Small intestine (tissue), 7 donors: Measurements from ENCODE around the gene RAC2. TPM values are rescaled to one million over a fixed set of nuclear protein-coding genes. Genes with fewer than 3 reads are reported as not detected.

Experiments used
- DNase-seq, 2 donors: peaks; one replicate each; pipeline versions ENCODE4 v3.0.0 to v3.0.0-alpha.2; 2013
- FAIRE-seq: peaks from 2 replicates; lab custom pipeline; 2012; peaks lifted over from hg19 to GRCh38; lab: Jason Lieb, UNC
- H3K27ac ChIP-seq, 3 donors: one replicate each; pipeline ENCODE4 v1.5.1; 2013; ENCODE audit warnings: low read length in 2 of 3, mild to moderate bottlenecking in 2 of 3, control low read depth in 1 of 3, inconsistent platforms in 1 of 3, low read depth in 1 of 3, moderate library complexity in 1 of 3
- H3K27me3 ChIP-seq, 3 donors: one replicate each; pipeline ENCODE4 v1.6.1; 2013; ENCODE audit warnings: low read length in 3 of 3, inconsistent platforms in 1 of 3; ENCODE audit not compliant: control insufficient read depth in 3 of 3, insufficient read depth in 3 of 3
- H3K36me3 ChIP-seq, 3 donors: one replicate each; pipeline ENCODE4 v1.6.1; 2013; ENCODE audit warnings: low read length in 3 of 3, inconsistent platforms in 1 of 3, low read depth in 1 of 3, mild to moderate bottlenecking in 1 of 3, moderate library complexity in 1 of 3; ENCODE audit not compliant: control insufficient read depth in 3 of 3, insufficient read depth in 2 of 3
- H3K4me1 ChIP-seq, 3 donors: one replicate each; pipeline ENCODE4 v1.6.1; 2013; ENCODE audit warnings: low read length in 2 of 3, inconsistent platforms in 1 of 3, low read depth in 1 of 3, mild to moderate bottlenecking in 1 of 3, moderate library complexity in 1 of 3; ENCODE audit not compliant: control insufficient read depth in 3 of 3, insufficient read depth in 2 of 3
- H3K4me3 ChIP-seq, 3 donors: one replicate each; pipeline ENCODE4 v1.5.1; 2013; ENCODE audit warnings: low read length in 3 of 3, control low read depth in 1 of 3, inconsistent platforms in 1 of 3, low read depth in 1 of 3, mild to moderate bottlenecking in 1 of 3, moderate library complexity in 1 of 3
- H3K9me3 ChIP-seq, 2 donors: one replicate each; pipeline ENCODE4 v1.6.1; 2013; ENCODE audit warnings: low read depth in 1 of 2, low read length in 1 of 2; ENCODE audit not compliant: control insufficient read depth in 2 of 2, insufficient read depth in 1 of 2
- WGBS, 3 donors: extraction: QIAGEN DNeasy Blood & Tissue Kit; methylation state at CpG; one replicate each; pipeline ENCODE4 v1.1.7; 2013; 5-methylcytosine and 5-hydroxymethylcytosine counted together
- polyA plus RNA-seq, 4 donors: library from polyadenylated mRNA; stranded (reverse) in 3 of 4; unstranded in 1 of 4; fragments of 200-250 nt in 3 of 4; fragments of 120-200 nt in 1 of 4; gene quantifications; one replicate each; pipeline versions ENCODE4 v1.2.1 to v1.2.3, GENCODE V29; 2013
- donor health status: healthy with polysubstance abuse.
- donor health status: control.
- donor health status: control.
- donor health status: Bipolar disorder and iron deficiency.
- donor health status: healthy.

Gene RAC2
- polyA plus RNA-seq, 4 donors = 12.1 to 41.1 (median 24.8) TPM

DNA sequence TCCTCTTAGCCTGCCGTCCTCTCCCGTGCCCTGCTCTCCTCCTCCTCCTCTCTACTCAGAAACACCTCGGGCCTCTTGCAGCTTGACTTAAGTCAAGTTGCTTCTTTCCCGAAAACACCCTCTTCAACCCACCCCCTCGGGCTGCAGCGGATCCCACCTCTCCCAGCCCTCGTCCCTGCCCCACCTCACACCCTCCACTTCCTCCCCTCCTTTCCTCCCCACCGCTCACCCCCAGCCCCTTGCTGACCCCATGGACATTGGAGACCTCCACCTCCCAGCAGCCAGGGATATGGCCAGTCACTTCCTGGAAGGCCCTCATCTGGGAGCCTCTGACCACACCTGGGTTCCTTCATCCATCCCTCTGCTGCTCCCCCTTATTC lies 29.8 kb upstream of the RAC2 start:
- Histone ChIP-seq H3K27ac (no peak overlapping the region), H3K4me3 (no peak overlapping the region), H3K4me1 (no peaks in the 10 kb centered on the region), H3K27me3 (peaks cover 0 to 5% (median 0%) of the 10 kb centered on the region in 3 donors), H3K36me3 (no peaks in the 10 kb centered on the region), H3K9me3 (no peaks in the 10 kb centered on the region)
- DNase-seq (no peak), FAIRE-seq (no peak)
- WGBS, 3 donors = 65 to 73% (median 72%) methylated on average over 8 of the region's 8 CpGs

DNA sequence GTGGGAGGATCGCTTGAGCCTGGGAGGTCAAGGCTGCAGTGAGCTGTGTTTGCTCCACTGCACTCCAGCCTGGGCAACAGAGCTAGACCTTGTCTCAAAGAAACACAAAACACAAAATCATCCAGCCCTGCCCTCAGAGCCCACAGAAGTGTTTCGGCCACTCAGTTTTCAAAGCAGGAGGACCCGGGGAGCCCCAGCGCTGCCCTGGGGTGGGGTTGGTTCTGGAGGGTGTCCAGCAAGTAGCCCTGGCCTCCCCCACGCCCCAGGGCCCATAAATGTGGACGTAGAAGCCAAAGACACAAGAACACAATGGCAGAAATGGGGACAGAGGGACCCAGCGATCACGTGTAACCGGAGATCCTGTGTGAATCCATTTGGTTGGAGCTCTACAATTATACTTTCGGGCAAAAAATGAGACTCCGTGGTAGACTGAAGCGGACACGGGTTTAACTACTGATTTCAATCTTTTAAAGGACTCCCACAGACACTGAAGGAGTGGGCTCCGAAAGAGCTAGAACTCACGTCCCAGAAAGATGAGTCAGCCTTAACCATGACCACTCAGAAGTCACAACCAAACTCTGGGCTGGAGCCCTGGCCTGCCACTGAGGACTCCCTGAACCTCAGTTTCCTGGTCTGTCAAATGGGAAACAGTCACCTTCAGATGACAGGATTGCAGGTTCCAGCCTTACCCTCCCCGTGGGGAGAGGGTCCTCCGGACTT lies 29.2 kb upstream of the RAC2 start:
- no peak for DNase-seq
- Histone ChIP-seq H3K4me3 (no peak overlapping the region), H3K27me3 (peaks cover 0 to 2% (median 0%) of the 10 kb centered on the region in 3 donors), H3K4me1 (no peaks in the 10 kb centered on the region), H3K27ac (peak overlapping the region in 1 of 3 donors; percentile 1), H3K36me3 (no peaks in the 10 kb centered on the region), H3K9me3 (no peaks in the 10 kb centered on the region)
- WGBS, 3 donors = 54 to 63% (median 57%) methylated on average over 17 of the region's 17 CpGs
- FAIRE-seq = no peak

DNA sequence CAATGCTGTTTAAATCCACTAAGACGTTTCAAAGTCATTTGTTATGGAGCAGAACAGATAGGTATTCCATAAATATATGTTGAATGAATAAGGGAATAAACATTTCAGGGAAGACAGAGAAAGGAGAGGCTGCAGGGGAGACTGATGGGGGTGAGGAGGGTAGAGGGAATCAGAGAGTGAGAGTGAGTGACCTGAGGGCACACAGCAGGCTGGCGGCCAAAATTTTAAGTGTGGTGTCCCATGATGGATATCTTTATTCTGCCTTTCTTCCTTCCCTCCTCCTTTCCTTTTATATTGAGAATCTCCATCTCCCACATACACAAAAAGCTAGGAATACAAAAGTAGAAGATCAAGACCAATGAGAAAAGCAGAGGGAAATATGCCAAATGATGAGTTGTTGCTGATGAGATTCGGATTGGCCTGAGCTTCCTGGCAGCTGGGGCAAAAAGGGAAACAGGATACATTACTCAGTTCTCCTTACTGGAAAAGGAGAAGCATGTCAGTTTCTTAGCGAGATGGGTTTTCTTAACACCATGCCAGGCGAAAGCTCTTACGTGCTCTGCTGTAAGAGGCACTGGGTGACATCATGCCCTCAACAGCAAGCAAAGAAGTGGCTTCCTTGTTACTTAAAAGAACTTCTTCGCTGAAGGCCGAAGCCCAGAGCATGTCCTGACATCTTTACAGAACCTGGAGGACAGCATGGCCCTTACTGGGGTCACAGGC lies 27.0 kb upstream of the RAC2 start:
- 71 to 77% (median 75%) methylated on average over 8 of the region's 8 CpGs for WGBS, 3 donors
- Histone ChIP-seq H3K4me1 (peaks cover 0 to 5% (median 0%) of the 10 kb centered on the region in 3 donors), H3K27ac (no peak overlapping the region), H3K27me3 (no peaks in the 10 kb centered on the region), H3K9me3 (no peaks in the 10 kb centered on the region), H3K4me3 (no peak overlapping the region), H3K36me3 (no peaks in the 10 kb centered on the region)
- FAIRE-seq = no peak
- DNase-seq = no peak

DNA sequence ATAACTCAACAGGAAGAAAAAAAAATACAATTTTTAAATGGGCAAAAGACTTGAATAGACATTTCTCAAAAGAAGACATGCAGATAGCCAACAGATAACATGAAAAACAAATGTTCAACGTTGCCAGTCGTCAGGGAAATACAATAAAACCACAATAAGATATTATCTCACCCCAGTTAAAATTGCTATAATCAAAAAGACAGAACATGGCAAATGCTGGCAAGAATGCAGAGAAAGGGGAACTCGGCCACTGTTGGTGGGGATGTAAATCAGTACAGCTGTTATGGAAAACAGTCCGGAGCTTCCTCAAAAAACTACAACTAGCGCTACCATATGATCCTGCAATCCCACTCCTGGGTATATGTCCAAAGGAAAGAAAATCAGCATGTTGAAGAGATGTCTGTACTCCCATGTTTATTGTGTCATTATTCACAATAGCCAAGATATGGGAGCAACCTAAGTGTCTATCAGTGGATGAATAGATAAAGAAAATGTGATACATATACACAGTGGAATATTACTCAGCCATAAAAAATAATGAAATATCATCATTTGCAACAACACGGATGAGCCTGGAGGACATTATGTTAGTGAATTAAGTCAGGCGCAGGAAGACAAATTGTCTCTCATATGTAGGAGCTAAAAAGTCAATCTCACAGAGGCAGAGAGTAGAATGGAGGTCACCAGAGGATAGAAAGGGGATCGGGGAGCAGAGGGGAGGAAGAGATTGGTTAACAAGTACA lies 26.0 kb upstream of the RAC2 start:
- DNase-seq (no peak), FAIRE-seq (no peak)
- no peak overlapping the region for H3K27ac ChIP-seq
- WGBS, 3 donors = 68 to 76% (median 71%) methylated on average over 8 of the region's 8 CpGs
- no peaks in the 10 kb centered on the region for H3K36me3 ChIP-seq
- H3K4me3 ChIP-seq = no peak overlapping the region
- peaks cover 0 to 5% (median 0%) of the 10 kb centered on the region in 3 donors for H3K4me1 ChIP-seq
- H3K27me3 ChIP-seq = no peaks in the 10 kb centered on the region
- no peaks in the 10 kb centered on the region for H3K9me3 ChIP-seq

DNA sequence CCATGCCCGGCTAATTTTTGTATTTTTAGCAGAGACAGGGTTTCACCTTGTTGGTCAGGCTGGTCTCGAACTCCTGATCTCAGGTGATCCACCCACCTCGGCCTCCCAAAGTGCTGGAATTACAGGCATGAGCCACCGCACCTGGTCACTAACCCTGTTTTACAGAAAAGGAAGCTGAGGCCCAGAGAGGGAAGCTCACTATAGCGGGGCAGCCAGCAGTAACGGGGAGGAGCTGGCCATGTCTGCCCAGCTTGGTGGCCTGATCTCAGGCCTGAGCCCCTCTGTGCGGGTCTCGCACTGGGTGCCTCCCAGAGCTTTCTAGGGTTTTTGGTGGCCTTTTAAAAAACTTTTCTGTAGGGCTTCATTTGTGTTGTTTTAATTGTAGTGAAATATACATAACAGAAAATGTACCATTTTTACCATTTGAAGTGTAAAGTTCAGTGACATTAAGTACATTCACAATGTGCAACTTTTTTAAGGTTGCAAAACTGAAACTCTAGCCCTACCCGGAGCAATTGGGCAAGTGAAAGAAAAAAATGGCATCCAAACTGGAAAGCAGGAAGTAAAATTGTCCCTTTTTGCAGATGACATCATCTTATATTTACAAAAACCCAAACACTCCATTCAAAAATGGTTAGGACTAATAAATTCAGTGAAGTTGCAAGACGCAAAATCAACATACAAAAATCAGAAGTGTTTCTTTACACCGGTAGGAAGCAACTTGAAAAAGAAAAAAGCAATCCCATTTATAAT lies 23.8 kb upstream of the RAC2 start:
- peaks cover 0 to 5% (median 0%) of the 10 kb centered on the region in 3 donors for H3K4me1 ChIP-seq
- FAIRE-seq (no peak), DNase-seq (no peak)
- peak overlapping the region in 1 of 3 donors; percentile 68 for H3K27ac ChIP-seq
- 61 to 68% (median 67%) methylated on average over 11 of the region's 11 CpGs for WGBS, 3 donors
- peaks cover 2 to 16% of the 10 kb centered on the region in 2 donors for H3K9me3 ChIP-seq
- H3K27me3 ChIP-seq = peaks cover 0 to 3% (median 0%) of the 10 kb centered on the region in 3 donors
- H3K36me3 ChIP-seq = no peaks in the 10 kb centered on the region
- H3K4me3 ChIP-seq = no peak overlapping the region

DNA sequence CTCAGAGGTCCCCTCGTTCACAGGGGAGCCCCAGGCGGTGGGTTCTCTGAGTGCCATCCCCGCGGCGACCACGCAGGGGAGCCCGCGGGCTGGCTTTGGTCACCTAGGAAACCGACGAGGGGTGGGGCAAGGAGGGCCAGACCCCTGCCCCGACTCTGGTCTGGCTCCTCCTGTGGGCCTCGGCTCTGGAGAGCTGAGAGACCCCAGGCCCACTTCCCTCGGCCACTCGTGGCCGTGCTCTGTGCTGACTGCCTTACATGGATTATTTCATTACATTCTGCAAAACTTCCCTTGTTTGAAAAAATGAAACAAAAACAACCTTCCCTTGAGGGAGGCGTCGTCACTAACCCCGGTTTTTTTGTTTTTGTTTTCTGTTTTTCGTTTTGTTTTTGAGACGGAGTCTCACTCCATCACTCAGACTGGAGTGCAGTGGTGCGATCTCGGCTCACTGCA lies 23.1 kb upstream of the RAC2 start:
- FAIRE-seq (no peak), DNase-seq (peak; percentile 37 to 58)
- peaks cover 0 to 5% (median 0%) of the 10 kb centered on the region in 3 donors for H3K4me1 ChIP-seq
- peaks cover 2 to 16% of the 10 kb centered on the region in 2 donors for H3K9me3 ChIP-seq
- H3K27me3 ChIP-seq = peaks cover 0 to 6% (median 0%) of the 10 kb centered on the region in 3 donors
- H3K4me3 ChIP-seq = peak overlapping the region in 2 of 3 donors; percentile 30 to 34
- WGBS, 3 donors = 6 to 8% (median 7%) methylated on average over 22 of the region's 22 CpGs
- H3K36me3 ChIP-seq = no peaks in the 10 kb centered on the region
- peak overlapping the region in 1 of 3 donors; percentile 85 for H3K27ac ChIP-seq

DNA sequence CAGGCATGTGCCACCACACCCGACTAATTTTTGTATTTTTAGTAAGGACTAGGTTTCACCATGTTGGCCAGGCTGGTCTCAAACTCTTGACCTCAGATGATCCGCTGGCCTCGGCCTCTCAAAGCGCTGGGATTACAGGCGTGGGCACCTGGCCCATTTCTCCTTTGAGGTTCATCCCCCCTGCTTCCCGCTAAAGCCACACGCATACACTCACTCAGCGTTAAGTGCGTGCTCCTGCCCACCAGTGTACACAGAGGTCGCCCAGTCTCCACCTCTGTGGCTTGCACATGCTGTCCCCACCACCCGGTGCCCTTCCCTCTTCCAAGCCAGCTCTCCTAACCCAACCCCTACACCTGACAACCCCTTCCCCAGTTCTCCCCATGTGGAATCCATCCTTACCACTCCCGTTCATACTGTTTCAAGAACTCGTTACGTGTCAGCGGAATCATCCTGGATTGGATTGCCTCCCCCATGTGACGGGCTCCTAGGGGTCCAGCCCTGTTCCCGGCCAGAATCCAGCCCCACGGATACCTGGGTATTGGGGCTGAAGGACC lies 22.6 kb upstream of the RAC2 start:
- H3K27me3 ChIP-seq = peaks cover 0 to 8% (median 0%) of the 10 kb centered on the region in 3 donors
- whole genome bisulfite sequencing, 3 donors = 45 to 51% (median 46%) methylated on average over 18 of the region's 18 CpGs
- peak overlapping the region in 1 of 3 donors; percentile 85 for H3K27ac ChIP-seq
- DNase-seq (no peak), FAIRE-seq (no peak)
- H3K4me1 ChIP-seq = peaks cover 0 to 5% (median 0%) of the 10 kb centered on the region in 3 donors
- H3K36me3 ChIP-seq = no peaks in the 10 kb centered on the region
- peak overlapping the region in 1 of 3 donors; percentile 34 for H3K4me3 ChIP-seq
- H3K9me3 ChIP-seq = peaks cover 2 to 16% of the 10 kb centered on the region in 2 donors
